ENCODE data around the gene C17orf50. TPM values are rescaled to one million over a fixed set of nuclear protein-coding genes. Genes with fewer than 3 reads are reported as not detected.

Gene C17orf50
- total RNA-seq, result not detected

DNA sequence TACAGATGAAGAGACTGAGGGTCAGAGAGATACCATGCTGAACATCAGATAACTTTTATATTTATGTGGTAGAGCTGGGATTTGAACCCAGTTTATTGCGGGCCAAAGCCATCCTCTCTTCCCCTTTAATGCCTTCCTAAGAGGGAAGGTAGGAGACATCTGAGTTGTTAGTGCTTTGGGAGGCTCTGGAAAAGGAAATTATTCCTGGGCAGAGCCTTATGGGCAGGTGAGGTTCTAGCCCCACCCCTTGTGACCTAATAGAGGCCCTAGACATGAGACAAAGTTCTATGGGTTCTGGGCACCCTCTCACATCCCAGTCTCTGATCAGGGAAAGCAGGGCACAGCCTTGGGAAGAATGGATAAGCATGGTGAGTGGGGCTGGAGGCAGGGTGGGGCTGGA, at the start of gene C17orf50:
TSS of gene C17orf50 (plus strand) at position 301 of the 400 bp plus-strand sequence. CDS start at position 356, 55 bp downstream.
- no peak for DNase-seq (ENCODE audit: low spot score)

GRCh38 chr17:35710950-35711349, 49.7 kb upstream of the C17orf50 start:
- DNase-seq (ENCODE audit: low spot score), result no peak

DNA sequence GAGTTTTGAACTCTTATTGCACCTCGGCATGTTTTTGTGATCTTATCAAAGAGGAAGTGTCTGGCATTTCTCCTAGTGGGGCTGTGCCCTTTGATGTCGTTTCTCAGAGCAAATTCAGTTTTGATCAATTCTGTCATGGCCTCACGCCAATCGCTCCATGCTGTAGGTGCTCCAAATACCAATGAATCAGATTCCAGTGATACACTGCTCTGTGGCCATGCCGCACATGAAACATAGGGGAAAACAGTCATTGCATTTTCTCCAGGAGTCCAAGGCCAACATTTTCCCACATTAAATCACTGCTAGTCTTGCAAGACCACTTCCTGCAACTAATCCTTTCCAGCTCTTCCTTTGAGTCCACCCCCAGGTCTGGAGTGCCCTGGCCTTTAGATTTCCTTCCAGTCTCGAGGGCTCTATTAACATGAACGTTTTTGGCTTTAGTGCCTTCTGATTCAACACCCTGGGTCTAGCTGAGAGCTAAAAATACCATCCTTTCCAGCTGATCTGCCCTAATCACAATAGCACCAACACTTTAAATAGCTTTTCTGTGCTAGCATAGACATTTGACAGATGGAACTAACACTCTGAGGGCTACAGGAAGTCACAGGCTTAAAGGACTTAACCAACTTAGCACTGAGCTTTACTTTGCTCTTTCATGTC, 47.5 kb upstream of the C17orf50 start:
- peak; percentile 79 for DNase-seq (ENCODE audit: low spot score)

- no peak for DNase-seq (ENCODE audit: low spot score)
Measured at GRCh38 chr17:35714988-35715387, 45.7 kb upstream of the C17orf50 start.

DNA sequence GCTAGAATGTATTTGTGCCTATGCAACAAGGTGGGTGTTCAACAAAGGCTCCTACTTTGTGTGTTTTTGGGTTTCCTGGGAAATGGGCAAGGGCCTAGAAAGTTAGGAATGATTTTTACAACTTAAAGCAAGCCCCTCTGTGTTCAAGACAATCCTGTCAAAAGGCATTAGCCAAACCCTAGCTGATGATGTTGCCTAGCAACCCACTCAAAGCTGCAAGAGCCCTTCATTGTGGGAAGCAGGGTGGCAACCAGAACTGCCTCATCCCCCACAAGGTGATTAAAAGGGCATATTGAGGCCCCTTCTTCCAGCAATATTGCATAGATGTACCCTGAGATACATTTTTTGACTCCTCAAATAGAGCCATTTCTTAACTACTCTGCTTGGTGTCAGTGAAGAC, 45.3 kb upstream of the C17orf50 start:
- no peak for DNase-seq (ENCODE audit: low spot score)

- DNase-seq (ENCODE audit: low spot score), result no peak
Measured at GRCh38 chr17:35716173-35716572, 44.5 kb upstream of the C17orf50 start.

GRCh38 chr17:35716897-35717465, 43.7 kb upstream of the C17orf50 start:
- DNase-seq (ENCODE audit: low spot score), result no peak

GRCh38 chr17:35717475-35717874, 43.2 kb upstream of the C17orf50 start:
- no peak for DNase-seq (ENCODE audit: low spot score)

DNA sequence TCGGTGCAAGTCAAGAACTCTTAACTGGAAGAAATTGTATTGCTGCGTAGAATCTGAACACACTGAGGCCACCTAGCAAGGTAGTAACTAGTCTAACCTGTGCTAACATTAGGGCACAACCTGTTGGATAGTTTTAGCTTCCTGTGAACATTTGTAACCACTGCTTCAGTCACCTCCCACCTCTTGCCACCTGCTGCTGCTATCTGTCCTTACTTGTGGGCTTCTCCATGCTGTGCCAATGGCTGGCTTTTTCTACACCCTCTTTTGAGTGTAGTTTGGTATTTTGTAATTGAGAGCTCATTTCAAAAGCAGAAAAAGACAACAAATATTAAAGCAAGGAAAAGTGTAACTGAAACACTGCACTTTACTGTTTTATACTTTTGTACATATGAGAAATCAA, 37.0 kb upstream of the C17orf50 start:
- DNase-seq (ENCODE audit: low spot score), result no peak

GRCh38 chr17:35725058-35725457, 35.6 kb upstream of the C17orf50 start:
- DNase-seq (ENCODE audit: low spot score), result no peak

DNA sequence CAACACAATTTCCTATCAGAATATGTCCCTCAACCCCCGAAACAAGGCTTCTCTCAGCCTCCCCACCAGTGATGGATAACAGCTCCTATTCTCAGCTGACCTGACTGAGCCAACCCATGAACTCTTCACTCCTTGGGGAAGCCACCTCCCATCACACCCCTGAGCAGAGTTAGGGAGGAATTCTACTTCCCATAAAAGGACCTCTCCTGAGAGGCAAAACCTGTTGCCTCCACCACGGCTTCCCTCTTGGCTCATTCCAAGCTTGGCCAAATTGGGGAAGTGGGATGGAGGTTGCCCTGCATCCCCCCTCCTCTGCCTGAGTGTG, 34.9 kb upstream of the C17orf50 start:
- no peak for DNase-seq (ENCODE audit: low spot score)

GRCh38 chr17:35726127-35726952, 34.3 kb upstream of the C17orf50 start:
- DNase-seq (ENCODE audit: low spot score), result no peak

GRCh38 chr17:35726953-35727460, 33.7 kb upstream of the C17orf50 start:
- DNase-seq (ENCODE audit: low spot score), result no peak

GRCh38 chr17:35727635-35728034, 33.1 kb upstream of the C17orf50 start:
- no peak for DNase-seq (ENCODE audit: low spot score)

DNA sequence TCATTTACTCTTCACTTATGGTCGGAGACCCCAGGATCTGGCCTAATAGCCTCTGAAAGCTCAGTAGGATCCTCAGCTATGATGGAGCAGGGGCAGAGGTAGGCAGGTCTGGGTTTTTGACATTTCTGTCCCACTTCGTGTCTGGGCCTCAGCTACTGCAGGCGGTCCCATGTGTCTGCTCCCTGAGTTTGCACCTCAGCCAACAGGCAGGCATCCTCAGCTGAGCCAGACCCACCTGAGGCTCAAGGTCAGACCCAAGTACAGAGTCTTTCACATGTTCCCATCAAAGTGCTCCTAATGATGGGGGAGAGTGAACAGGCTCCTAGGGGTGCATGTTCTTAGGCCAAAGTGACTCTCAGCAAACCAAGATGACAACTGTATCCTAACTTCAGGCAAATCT, 32.1 kb upstream of the C17orf50 start:
- no peak for DNase-seq (ENCODE audit: low spot score)

- DNase-seq (ENCODE audit: low spot score), result no peak
Measured at GRCh38 chr17:35729405-35729833, 31.3 kb upstream of the C17orf50 start.

DNA sequence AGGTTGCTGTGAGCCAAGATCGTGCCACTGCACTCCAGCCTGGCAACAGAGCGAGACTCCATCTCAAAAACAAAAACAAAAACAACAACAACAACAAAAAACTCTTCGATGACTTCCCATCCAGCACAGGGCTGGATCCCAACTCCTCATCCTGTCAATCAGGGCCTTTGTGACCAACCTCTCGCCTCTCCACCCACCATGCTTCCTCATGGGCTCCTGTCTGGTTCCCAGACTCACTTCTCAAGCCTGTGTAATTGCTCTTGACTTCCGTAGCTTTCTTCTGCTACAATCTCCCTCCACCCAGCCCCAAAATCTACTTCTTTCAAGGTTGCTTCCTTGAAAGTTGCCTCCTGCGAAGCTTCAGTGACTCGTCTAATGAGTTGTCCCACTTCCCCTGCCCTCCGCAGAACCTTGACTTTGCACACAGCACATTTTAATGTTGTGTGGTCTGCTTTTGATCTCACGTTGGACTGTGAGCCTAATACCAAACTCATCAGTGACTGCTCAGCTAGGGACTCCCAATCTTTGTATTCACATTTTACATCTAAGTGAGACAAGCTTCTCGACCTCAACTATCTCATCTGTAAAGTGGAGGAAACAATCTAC, 30.2 kb upstream of the C17orf50 start:
- DNase-seq (ENCODE audit: low spot score), result no peak

GRCh38 chr17:35731239-35731916, 29.3 kb upstream of the C17orf50 start, which contains the start of gene RASL10B:
RASL10B (plus strand) TSS chr17:35731639; CDS start chr17:35735185, 3,546 bp downstream.
- peak; percentile 37 for DNase-seq (ENCODE audit: low spot score)

DNA sequence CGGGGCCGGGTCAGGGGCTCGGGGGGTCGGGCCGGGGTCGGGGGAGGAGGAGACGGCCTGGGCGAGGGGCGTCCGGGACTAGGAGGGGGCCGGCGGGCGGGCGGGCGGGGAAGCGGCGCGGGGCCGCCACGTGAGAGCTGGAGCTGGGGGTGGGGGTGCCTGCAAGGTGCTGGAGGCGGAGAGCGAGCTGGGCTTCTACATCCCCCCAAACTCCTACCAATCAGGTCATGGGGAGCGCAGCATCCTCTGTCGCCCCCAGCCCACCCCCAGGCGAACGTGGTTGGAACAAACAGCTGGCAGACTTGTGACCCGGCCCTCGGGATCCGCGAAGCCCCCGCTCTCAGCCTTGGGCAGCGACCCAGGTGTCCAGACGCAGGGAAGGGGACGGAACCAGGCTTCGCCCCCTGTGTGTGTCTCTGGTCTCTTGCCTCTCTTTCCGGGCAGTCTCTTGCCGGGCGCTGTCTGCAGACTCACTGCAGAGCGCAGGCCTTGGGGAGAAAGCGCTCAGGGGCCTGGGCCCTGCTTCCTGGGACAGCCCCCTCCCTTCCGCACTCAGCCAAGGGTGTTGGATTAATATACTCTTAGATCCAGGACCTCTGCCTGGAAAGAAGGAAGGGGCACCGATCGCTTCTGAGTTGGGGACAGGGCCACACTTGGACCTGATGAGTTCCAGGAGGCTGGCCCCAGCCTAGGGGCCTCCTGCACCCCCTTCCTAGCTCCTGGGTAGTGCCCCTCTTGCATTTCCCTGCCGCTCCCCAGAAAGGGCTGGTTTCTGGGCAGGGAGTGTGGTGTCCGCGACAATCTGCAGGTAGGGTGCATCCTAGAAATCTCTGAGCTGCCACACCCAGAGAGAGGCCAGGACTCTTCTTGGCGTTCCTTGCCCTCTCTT, 28.5 kb upstream of the C17orf50 start:
- DNase-seq (ENCODE audit: low spot score), result no peak

- no peak for DNase-seq (ENCODE audit: low spot score)
Measured at GRCh38 chr17:35732806-35733136, 27.9 kb upstream of the C17orf50 start.

DNA sequence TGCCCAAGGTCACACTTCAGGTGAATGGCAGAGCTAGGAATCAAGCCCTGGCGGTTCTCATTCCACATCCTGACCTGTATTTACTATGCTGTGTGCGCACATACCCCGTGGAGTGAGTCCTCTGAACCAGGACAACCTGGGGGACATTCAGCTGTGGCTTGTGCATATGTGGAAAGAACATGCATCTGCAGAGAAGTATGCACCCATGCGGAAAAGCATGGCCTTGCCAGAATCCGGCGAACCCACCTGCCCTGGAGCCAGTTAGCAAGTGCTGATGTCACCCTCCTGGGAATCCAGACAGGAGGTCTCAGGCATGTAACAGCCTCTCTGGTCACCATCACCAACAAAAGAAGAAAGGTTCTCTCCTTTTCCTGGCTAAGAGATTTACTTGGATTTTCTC, 27.3 kb upstream of the C17orf50 start:
- no peak for DNase-seq (ENCODE audit: low spot score)
